Skeletal muscle satellite cell (primary cell): ENCODE data around the gene ZDHHC12.
A peak's percentile ranks its signal among the peaks of the same experiment; 100 is the strongest.
"Not testable (repeated sequence)": the region's sequence is repeated elsewhere in the genome, so short reads cannot be mapped to it uniquely, and the experiment has no call there.

Source experiments
- H3K27me3 ChIP-seq: 2 replicates; pipeline ENCODE4 v1.7.0; 2013; ENCODE audit warnings: low read length; ENCODE audit not compliant: control insufficient read depth, insufficient read depth
- H3K36me3 ChIP-seq: 2 replicates; pipeline ENCODE4 v1.7.0; 2013; ENCODE audit warnings: mild to moderate bottlenecking, control low read depth, low read length; ENCODE audit not compliant: insufficient read depth
- H3K4me1 ChIP-seq: 2 replicates; pipeline ENCODE4 v1.7.0; 2013; ENCODE audit warnings: low read length; ENCODE audit not compliant: control insufficient read depth, insufficient read depth
- H3K4me2 ChIP-seq: 2 replicates; pipeline ENCODE4 v1.7.0; 2013; ENCODE audit warnings: mild to moderate bottlenecking, low read length
- H3K4me3 ChIP-seq: 2 replicates; pipeline ENCODE4 v1.7.0; 2013; ENCODE audit warnings: low read length
- H3K9ac ChIP-seq: 2 replicates; pipeline ENCODE4 v1.7.0; 2013; ENCODE audit warnings: mild to moderate bottlenecking, low read depth, low read length, moderate library complexity
- H3K9me3 ChIP-seq: replicated peaks from 2 replicates; pipeline ENCODE4 v1.7.0; 2013; ENCODE audit warnings: mild to moderate bottlenecking, control low read depth, low read length

The ZDHHC12 gene

DNA sequence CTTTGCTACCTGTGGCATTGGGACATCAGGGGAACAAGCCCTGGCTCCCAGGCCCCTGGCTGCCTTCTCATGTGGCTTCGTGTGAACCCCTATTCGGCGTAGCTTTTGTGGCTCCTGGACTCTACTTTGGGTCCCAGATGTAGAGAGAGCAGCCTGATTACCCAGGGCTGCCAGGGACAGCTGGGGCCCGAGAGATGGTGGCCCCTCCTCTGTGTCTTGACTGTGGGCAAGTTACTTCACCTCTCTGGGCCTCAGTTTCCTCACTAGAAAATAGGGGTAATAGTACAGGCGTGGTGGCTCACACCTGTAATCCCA is 19.6 kb downstream of the ZDHHC12 start:
- Histone ChIP-seq H3K4me1 (peaks cover 9% of the 10 kb centered on the region), H3K4me2 (no peak overlapping the region), H3K4me3 (no peak overlapping the region), H3K36me3 (no peaks in the 10 kb centered on the region), H3K9ac (no peak overlapping the region), H3K27me3 (no peaks in the 10 kb centered on the region), H3K9me3 (no peaks in the 10 kb centered on the region)

DNA sequence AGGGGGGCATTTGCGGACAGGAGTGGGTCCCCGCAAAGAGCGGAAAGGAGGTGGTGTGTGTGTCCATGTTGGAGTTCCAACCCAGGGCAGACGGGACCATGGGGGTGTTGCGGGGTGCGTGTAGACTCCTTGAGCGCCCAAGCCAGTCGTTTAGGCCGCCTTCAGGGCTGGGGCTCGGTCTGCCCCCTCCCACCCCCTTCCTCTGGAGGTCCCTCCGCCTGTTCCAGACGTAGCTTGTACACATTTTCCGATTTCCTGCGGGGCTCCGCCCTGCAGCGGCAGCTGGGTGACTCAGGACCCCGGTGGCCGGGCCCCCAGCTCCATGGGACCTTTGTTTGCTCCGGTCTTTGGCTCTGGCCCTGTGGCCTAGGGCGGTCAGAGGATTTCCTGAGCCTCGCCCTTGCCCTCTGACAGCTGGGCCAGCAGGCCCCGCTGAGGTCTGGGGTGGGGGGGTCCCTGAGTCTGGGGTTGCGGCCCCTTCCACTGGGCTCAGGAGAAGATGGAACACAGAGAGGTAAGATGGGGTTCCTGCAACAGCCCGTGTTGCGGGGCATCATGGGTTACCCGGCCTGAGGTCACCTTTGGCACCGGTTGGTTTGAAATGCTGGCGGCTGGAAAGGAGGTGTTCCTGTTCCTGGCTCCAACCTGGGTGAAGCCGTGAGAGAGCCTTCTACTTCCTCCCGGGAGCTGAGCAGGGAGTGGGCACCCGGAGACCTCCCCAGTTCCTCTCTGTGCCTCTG is 20.1 kb downstream of the ZDHHC12 start:
- Histone ChIP-seq H3K4me2 (peak overlapping the region; percentile 96), H3K4me3 (peak overlapping the region; percentile 87), H3K36me3 (no peaks in the 10 kb centered on the region), H3K27me3 (no peaks in the 10 kb centered on the region), H3K4me1 (peaks cover 9% of the 10 kb centered on the region), H3K9me3 (no peaks in the 10 kb centered on the region), H3K9ac (no peak overlapping the region)

GRCh38 chr9:128702949-128703615 is 20.8 kb downstream of the ZDHHC12 start:
- H3K36me3 ChIP-seq, result no peaks in the 10 kb centered on the region
- peaks cover 9% of the 10 kb centered on the region for H3K4me1 ChIP-seq
- peak overlapping the region; percentile 87 for H3K4me3 ChIP-seq
- no peaks in the 10 kb centered on the region for H3K27me3 ChIP-seq
- H3K9me3 ChIP-seq, result no peaks in the 10 kb centered on the region
- peak overlapping the region; percentile 88 for H3K9ac ChIP-seq
- H3K4me2 ChIP-seq, result peak overlapping the region; percentile 96

GRCh38 chr9:128702445-128702948 is 21.4 kb downstream of the ZDHHC12 start, which contains the start of gene PKN3:
PKN3 (plus strand) TSS chr9:128702503; CDS start chr9:128702916, 413 bp downstream.
- H3K4me2 ChIP-seq, result peak within 1 kb of the TSS; percentile 96
- peak within 1 kb of the TSS; percentile 87 for H3K4me3 ChIP-seq

GRCh38 chr9:128701227-128701854 is 22.6 kb downstream of the ZDHHC12 start:
- Histone ChIP-seq H3K4me2 (no peak overlapping the region), H3K4me1 (peaks cover 18% of the 10 kb centered on the region), H3K36me3 (peaks cover 10% of the 10 kb centered on the region), H3K4me3 (no peak overlapping the region), H3K27me3 (no peaks in the 10 kb centered on the region), H3K9me3 (no peaks in the 10 kb centered on the region), H3K9ac (no peak overlapping the region)

More at GRCh38 chr9:128702445-128702948, 21.4 kb downstream of the ZDHHC12 start, which contains the start of gene PKN3:
- Histone ChIP-seq H3K9me3 (no peaks in the 10 kb centered on the region), H3K36me3 (no peaks in the 10 kb centered on the region), H3K27me3 (no peaks in the 10 kb centered on the region), H3K4me1 (peaks cover 13% of the 10 kb centered on the region), H3K9ac (peak within 1 kb of the TSS; percentile 88)

DNA sequence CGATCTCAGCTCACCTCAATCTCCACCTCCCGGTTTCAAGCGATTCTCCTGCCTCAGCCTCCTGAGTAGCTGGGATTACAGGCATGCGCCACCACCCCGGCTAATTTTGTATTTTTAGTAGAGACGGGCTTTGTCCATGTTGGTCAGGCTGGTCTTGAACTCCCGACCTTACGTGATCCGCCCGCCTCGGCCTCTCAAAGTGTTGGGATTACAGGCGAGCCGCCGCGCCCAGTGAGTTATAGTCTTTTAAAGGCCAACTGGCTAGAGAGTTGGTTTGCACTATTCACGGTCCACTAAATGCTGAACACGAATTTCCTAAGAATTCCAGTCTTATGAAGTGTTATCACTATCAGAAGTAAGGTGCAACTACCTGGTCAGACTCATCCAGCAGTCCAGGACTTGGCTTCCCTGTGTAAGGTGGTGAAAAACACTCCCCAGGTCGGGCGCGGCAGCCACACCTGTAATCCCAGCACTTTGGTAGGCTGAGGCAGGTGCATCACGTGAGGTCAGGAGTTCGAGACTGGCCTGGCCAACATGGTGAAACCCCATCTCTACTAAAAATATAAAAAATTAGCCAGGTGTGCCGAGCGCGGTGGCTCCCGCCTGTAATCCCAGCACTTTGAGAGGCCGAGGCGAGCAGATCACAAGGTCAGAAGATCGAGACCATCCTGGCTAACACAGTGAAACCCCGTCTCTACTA is 24.7 kb downstream of the ZDHHC12 start:
- not testable (repeated sequence) for H3K9ac ChIP-seq, H3K9me3 ChIP-seq, H3K27me3 ChIP-seq, H3K4me3 ChIP-seq, H3K4me2 ChIP-seq
- peaks cover 18% of the 10 kb centered on the region for H3K4me1 ChIP-seq
- peaks cover 24% of the 10 kb centered on the region for H3K36me3 ChIP-seq

DNA sequence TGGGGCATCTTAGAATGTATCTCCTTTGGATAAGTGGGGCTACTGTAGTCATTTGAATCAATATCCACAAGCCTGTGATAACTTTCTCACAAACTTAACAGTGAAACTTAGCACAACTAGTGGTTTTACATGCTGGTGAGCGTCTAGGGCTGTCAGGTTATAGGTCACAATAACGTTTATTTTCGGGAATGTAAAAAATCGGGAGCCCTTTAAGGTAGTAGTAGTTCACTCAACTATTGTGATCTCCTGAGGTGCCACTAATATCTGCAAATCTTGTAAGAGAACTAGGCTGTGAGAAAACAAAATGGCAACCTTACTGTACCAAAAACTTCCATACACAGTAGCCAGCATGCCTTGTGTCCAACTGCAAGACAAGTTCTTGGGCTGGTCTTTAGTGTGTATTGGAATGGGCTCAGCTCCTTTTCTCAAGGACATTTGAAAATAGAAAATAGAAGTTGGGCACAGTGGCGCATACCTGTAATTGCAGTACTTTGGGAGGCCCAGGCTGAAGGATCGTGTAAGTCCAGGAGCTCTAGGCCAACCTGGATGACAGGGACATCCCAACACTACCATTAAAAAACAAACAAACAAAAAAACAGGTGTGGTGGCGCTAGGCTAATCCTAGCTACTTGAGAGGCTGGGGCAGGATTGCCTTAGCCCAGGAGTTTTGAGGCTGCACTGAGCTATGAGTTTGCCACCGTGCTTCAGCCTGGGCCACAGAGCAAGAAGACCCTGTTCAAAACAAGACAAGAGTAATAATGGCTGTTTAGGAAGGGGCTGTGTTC is 26.8 kb downstream of the ZDHHC12 start:
- H3K4me3 ChIP-seq, result no peak overlapping the region
- peaks cover 10% of the 10 kb centered on the region for H3K4me1 ChIP-seq
- H3K36me3 ChIP-seq, result peaks cover 44% of the 10 kb centered on the region

DNA sequence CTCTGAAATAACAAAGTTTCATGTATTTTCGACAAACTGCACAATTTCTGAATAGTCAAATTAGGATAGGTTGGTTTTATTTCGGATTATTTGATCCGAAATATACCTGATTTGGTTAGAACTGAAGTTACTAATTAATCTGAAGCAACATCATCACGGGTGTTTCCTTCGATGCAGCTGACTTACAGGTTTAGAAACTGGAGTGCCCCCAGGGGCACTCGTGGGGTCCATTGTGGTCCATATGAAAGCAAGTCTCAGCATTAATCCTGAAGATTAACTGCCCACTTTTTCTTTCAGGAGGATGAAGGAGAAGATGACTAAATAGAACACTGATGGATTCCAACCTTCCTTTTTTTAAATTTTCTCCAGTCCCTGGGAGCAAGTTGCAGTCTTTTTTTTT is 29.6 kb downstream of the ZDHHC12 start:
- peaks cover 55% of the 10 kb centered on the region for H3K36me3 ChIP-seq
- H3K27me3 ChIP-seq, result no peaks in the 10 kb centered on the region
- H3K9me3 ChIP-seq, result no peaks in the 10 kb centered on the region
- no peak overlapping the region for H3K9ac ChIP-seq
- H3K4me1 ChIP-seq, result peaks cover 17% of the 10 kb centered on the region
- no peak overlapping the region for H3K4me3 ChIP-seq
- no peak overlapping the region for H3K4me2 ChIP-seq

More for the DNA sequence above, 26.8 kb downstream of the ZDHHC12 start:
- Histone ChIP-seq H3K9ac (no peak overlapping the region), H3K4me2 (no peak overlapping the region), H3K9me3 (no peaks in the 10 kb centered on the region), H3K27me3 (no peaks in the 10 kb centered on the region)

DNA sequence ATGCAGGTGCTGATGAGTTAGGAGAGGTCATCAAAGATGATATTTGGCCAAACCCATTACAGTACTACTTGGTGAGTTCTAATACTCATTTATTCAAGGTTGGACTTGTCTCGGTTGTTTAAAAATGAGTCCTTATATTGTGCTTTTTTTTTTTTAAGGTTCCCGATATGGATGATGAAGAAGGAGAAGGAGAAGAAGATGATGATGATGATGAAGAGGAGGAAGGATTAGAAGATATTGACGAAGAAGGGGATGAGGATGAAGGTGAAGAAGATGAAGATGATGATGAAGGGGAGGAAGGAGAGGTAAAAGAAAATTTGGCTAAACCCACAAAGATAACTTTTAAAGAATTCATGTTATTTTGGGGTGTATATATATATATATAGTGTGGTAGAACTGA is 30.2 kb downstream of the ZDHHC12 start:
- H3K4me1 ChIP-seq, result peaks cover 17% of the 10 kb centered on the region
- not testable (repeated sequence) for H3K4me3 ChIP-seq, H3K27me3 ChIP-seq, H3K9ac ChIP-seq, H3K9me3 ChIP-seq, H3K4me2 ChIP-seq
- peaks cover 55% of the 10 kb centered on the region for H3K36me3 ChIP-seq

GRCh38 chr9:128690684-128691034 is 33.3 kb downstream of the ZDHHC12 start:
- Histone ChIP-seq H3K9me3 (no peaks in the 10 kb centered on the region), H3K4me2 (peak overlapping the region; percentile 98), H3K4me1 (peaks cover 13% of the 10 kb centered on the region), H3K36me3 (peaks cover 39% of the 10 kb centered on the region), H3K9ac (peak overlapping the region; percentile 88), H3K27me3 (no peaks in the 10 kb centered on the region), H3K4me3 (peak overlapping the region; percentile 90)
